H9 (cell line): ENCODE measurements around the gene PAX6. TPM values are rescaled to one million over a fixed set of nuclear protein-coding genes. Genes with fewer than 3 reads are reported as not detected.

Source experiments
- DNase-seq: peaks from one replicate; pipeline ENCODE4 v3.0.0-alpha.2; 2017
- H2AFZ ChIP-seq: one replicate; pipeline ENCODE4 v1.6.1; 2013; ENCODE audit warnings: mild to moderate bottlenecking, low read length, control low read depth, moderate library complexity
- H2AK5ac ChIP-seq: 2 replicates; pipeline ENCODE4 v1.6.1; 2013; ENCODE audit warnings: low read length, control low read depth, mixed read lengths; ENCODE audit not compliant: insufficient read length
- H2BK120ac ChIP-seq: one replicate; pipeline ENCODE4 v1.6.1; 2013; ENCODE audit warnings: low read depth, mild to moderate bottlenecking, low read length, control low read depth, inconsistent platforms; ENCODE audit not compliant: poor library complexity, severe bottlenecking
- H2BK12ac ChIP-seq: 2 replicates; pipeline ENCODE4 v1.6.1; 2013; ENCODE audit warnings: low read length, control low read depth, mixed read lengths, low read depth; ENCODE audit not compliant: insufficient read length
- H2BK15ac ChIP-seq: 2 replicates; pipeline ENCODE4 v1.6.1; 2013; ENCODE audit warnings: low read depth, low read length, control low read depth
- H2BK20ac ChIP-seq: one replicate; pipeline ENCODE4 v1.6.1; 2013; ENCODE audit warnings: low read depth, mild to moderate bottlenecking, low read length, control low read depth, inconsistent platforms; ENCODE audit not compliant: poor library complexity, severe bottlenecking
- H2BK5ac ChIP-seq: 2 replicates; pipeline ENCODE4 v1.6.1; 2013; ENCODE audit warnings: low read length, control low read depth, mixed read lengths; ENCODE audit not compliant: insufficient read length
- H3K14ac ChIP-seq: 2 replicates; pipeline ENCODE4 v1.6.1; 2013; ENCODE audit warnings: low read length, control low read depth; ENCODE audit not compliant: insufficient read depth
- H3K18ac ChIP-seq: 2 replicates; pipeline ENCODE4 v1.6.1; 2013; ENCODE audit warnings: low read depth, mild to moderate bottlenecking, mixed read lengths, low read length, control low read depth; ENCODE audit not compliant: insufficient read length
- H3K23ac ChIP-seq: 2 replicates; pipeline ENCODE4 v1.6.1; 2013; ENCODE audit warnings: low read length, control low read depth, mixed read lengths, low read depth; ENCODE audit not compliant: insufficient read length
- H3K23me2 ChIP-seq: 2 replicates; pipeline ENCODE4 v1.6.1; 2013; ENCODE audit warnings: low read depth, mild to moderate bottlenecking, mixed read lengths, low read length, control low read depth; ENCODE audit not compliant: insufficient read length, poor library complexity, severe bottlenecking
- H3K27ac ChIP-seq: 2 replicates; pipeline ENCODE4 v1.5.1; 2013; ENCODE audit warnings: low read length, control low read depth, mixed read lengths, low read depth; ENCODE audit not compliant: insufficient read length
- H3K27me3 ChIP-seq: 2 replicates; pipeline ENCODE4 v1.6.1; 2013; ENCODE audit warnings: low read length, control low read depth, inconsistent platforms; ENCODE audit not compliant: insufficient read depth
- H3K4ac ChIP-seq: 2 replicates; pipeline ENCODE4 v1.6.1; 2013; ENCODE audit warnings: low read depth, mild to moderate bottlenecking, control low read depth, inconsistent platforms, low read length, moderate library complexity
- H3K4me1 ChIP-seq: 2 replicates; pipeline ENCODE4 v1.6.1; 2013; ENCODE audit warnings: low read length, control low read depth, inconsistent platforms; ENCODE audit not compliant: insufficient read depth
- H3K4me2 ChIP-seq: 2 replicates; pipeline ENCODE4 v1.6.1; 2013; ENCODE audit warnings: low read length, control low read depth, mixed read lengths; ENCODE audit not compliant: insufficient read length, insufficient read depth
- H3K56ac ChIP-seq: 2 replicates; pipeline ENCODE4 v1.6.1; 2013; ENCODE audit warnings: low read depth, mild to moderate bottlenecking, mixed read lengths, low read length, control low read depth; ENCODE audit not compliant: insufficient read length
- H3K79me1 ChIP-seq: 2 replicates; pipeline ENCODE4 v1.6.1; 2013; ENCODE audit warnings: low read depth, mild to moderate bottlenecking, moderate library complexity, low read length, control low read depth, inconsistent platforms; ENCODE audit not compliant: insufficient read depth, poor library complexity, severe bottlenecking
- H3K79me2 ChIP-seq: 2 replicates; pipeline ENCODE4 v1.6.1; 2013; ENCODE audit warnings: low read length, control low read depth, inconsistent platforms; ENCODE audit not compliant: insufficient read depth
- H3K9ac ChIP-seq: 2 replicates; pipeline ENCODE4 v1.6.1; 2013; ENCODE audit warnings: low read length, control low read depth, mixed read lengths; ENCODE audit not compliant: insufficient read length; ENCODE audit errors: extremely low read depth
- H3K9me3 ChIP-seq: one replicate; pipeline ENCODE4 v1.6.1; 2013; ENCODE audit warnings: low read depth, low read length, inconsistent platforms; ENCODE audit not compliant: control insufficient read depth
- H3T11ph ChIP-seq: one replicate; pipeline ENCODE4 v1.6.1; 2013; ENCODE audit warnings: mild to moderate bottlenecking, low read length, control low read depth, inconsistent platforms
- H4K20me1 ChIP-seq: one replicate; pipeline ENCODE4 v1.6.1; 2013; ENCODE audit not compliant: control insufficient read depth, insufficient read length, insufficient read depth
- H4K5ac ChIP-seq: 2 replicates; pipeline ENCODE4 v1.6.1; 2013; ENCODE audit warnings: low read depth, mild to moderate bottlenecking, mixed read lengths, low read length, control low read depth; ENCODE audit not compliant: insufficient read length
- H4K8ac ChIP-seq: replicated peaks from 2 replicates; pipeline ENCODE4 v1.6.1; 2013; ENCODE audit warnings: low read length, control low read depth, mixed read lengths, low read depth; ENCODE audit not compliant: insufficient read length
- H4K91ac ChIP-seq: 2 replicates; pipeline ENCODE4 v1.6.1; 2013; ENCODE audit warnings: low read depth, mild to moderate bottlenecking, moderate library complexity, mixed read lengths, low read length, control low read depth; ENCODE audit not compliant: insufficient read length
- H3K27ac Mint-ChIP-seq, 3 experiments: 2 replicates in 2 of 3; 3 replicates in 1 of 3; pipeline ENCODE4 v1.8.0; 2020 to 2021; ENCODE audit warnings: mixed read lengths in 3 of 3, mild to moderate bottlenecking in 1 of 3, moderate library complexity in 1 of 3
- H3K27me3 Mint-ChIP-seq: 2 replicates; pipeline ENCODE4 v1.8.0; 2021; ENCODE audit warnings: low read depth, mild to moderate bottlenecking, moderate library complexity, mixed read lengths
- H3K36me3 Mint-ChIP-seq, 3 experiments: 2 replicates in 2 of 3; 3 replicates in 1 of 3; pipeline ENCODE4 v1.8.0; 2020 to 2021; ENCODE audit warnings: low read depth in 3 of 3, mixed read lengths in 3 of 3; ENCODE audit not compliant: insufficient read depth in 1 of 3
- H3K4me1 Mint-ChIP-seq, 2 experiments: 2 replicates each; pipeline ENCODE4 v1.8.0; 2020; ENCODE audit warnings: mixed read lengths in 2 of 2
- H3K4me3 Mint-ChIP-seq, 2 experiments: 2 replicates in 1 of 2; 3 replicates in 1 of 2; pipeline ENCODE4 v1.8.0; 2020 to 2021; ENCODE audit warnings: mild to moderate bottlenecking in 2 of 2, mixed read lengths in 2 of 2, moderate library complexity in 1 of 2
- H3K9me3 Mint-ChIP-seq, 2 experiments: 2 replicates in 1 of 2; 3 replicates in 1 of 2; pipeline ENCODE4 v1.8.0; 2020; ENCODE audit warnings: mild to moderate bottlenecking in 2 of 2, mixed read lengths in 2 of 2, moderate library complexity in 1 of 2
- WGBS: extraction: QIAGEN DNeasy Blood & Tissue Kit; methylation state at CpG from one replicate; pipeline ENCODE4 v1.1.7; 2013; ENCODE audit warnings: missing lambda C conversion rate, low lambda C conversion rate, mixed read lengths; ENCODE audit not compliant: insufficient read length; ENCODE audit errors: extremely low coverage; 5-methylcytosine and 5-hydroxymethylcytosine counted together
- total RNA-seq: library from RNA; stranded (reverse); gene quantifications from 2 replicates; pipeline ENCODE4 v1.2.1, GENCODE V29; 2021
- TF ChIP-seq, protein P1 (sequence below): fragments of 200-600 bp; sonication (generic); conservative IDR thresholded peaks from 3 replicates; pipeline ENCODE4 v1.8.0; 2021; ENCODE audit warnings: antibody characterized with exemption, mild to moderate bottlenecking

The PAX6 gene
- total RNA-seq, 1 experiment from 2014 or later, result not detected

DNA sequence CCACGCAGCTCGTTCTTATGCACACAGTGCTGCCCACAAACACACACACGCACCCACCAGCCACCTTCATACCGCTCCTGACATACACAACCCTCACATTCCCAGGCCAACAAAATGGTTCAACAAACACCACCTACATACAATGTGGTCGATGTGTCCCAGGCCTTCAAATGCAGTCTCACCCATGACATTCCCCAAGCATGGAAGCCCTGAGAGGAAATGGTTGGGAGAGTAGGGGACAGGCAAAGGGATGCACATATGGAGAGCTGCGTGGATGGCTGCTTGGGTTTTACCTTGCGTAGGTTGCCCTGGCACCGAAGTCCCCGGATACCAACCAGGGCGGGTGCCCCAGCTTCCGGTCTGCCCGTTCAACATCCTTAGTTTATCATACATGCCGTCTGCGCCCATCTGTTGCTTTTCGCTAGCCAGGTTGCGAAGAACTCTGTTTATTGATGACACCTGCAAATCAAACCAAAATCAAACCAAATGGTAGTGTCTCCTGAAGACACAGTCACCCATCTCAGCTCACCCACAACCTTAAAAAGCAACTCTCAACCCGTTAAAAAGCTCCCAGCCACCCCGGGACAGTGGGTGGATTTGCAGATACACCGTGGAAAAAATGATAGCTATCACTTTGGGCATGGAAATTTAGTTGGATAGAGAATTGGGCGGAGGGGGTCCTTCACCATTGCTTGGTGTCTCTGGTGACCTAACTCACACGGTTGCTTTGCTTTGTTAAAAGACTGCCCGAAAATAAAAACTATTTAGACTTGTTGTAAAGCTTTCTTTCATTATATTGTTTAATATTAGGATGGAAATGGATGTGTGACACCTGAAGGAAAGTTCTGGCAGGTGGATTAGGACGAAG, 10.5 kb downstream of the PAX6 start:
- Histone ChIP-seq H2BK5ac (no peak overlapping the region), H3K9ac (no peak overlapping the region), H4K5ac (no peak overlapping the region), H4K91ac (no peak overlapping the region), H3K56ac (no peak overlapping the region), H4K8ac (no peak overlapping the region), H2BK120ac (no peak overlapping the region), H2BK15ac (no peak overlapping the region), H3T11ph (no peak overlapping the region), H2AFZ (no peak overlapping the region), H3K4me2 (no peak overlapping the region), H2BK20ac (no peak overlapping the region), H4K20me1 (no peaks in the 10 kb centered on the region), H3K4me1 (no peaks in the 10 kb centered on the region), H3K27me3 (peaks cover 90% of the 10 kb centered on the region), H3K9me3 (no peaks in the 10 kb centered on the region), H2AK5ac (no peak overlapping the region), H3K27ac (no peak overlapping the region), H3K4ac (no peak overlapping the region), H3K18ac (no peak overlapping the region), H3K14ac (no peak overlapping the region), H3K79me2 (no peaks in the 10 kb centered on the region), H2BK12ac (no peak overlapping the region), H3K23me2 (peaks cover 21% of the 10 kb centered on the region), H3K23ac (no peak overlapping the region), H3K79me1 (no peaks in the 10 kb centered on the region)
- H3K27me3 Mint-ChIP-seq, result peaks cover 100% of the 10 kb centered on the region
- H3K9me3 Mint-ChIP-seq, result peaks cover 3 to 6% of the 10 kb centered on the region in 2 experiments; a peak in 2 of 5 replicates
- TF ChIP-seq, protein P1, sequence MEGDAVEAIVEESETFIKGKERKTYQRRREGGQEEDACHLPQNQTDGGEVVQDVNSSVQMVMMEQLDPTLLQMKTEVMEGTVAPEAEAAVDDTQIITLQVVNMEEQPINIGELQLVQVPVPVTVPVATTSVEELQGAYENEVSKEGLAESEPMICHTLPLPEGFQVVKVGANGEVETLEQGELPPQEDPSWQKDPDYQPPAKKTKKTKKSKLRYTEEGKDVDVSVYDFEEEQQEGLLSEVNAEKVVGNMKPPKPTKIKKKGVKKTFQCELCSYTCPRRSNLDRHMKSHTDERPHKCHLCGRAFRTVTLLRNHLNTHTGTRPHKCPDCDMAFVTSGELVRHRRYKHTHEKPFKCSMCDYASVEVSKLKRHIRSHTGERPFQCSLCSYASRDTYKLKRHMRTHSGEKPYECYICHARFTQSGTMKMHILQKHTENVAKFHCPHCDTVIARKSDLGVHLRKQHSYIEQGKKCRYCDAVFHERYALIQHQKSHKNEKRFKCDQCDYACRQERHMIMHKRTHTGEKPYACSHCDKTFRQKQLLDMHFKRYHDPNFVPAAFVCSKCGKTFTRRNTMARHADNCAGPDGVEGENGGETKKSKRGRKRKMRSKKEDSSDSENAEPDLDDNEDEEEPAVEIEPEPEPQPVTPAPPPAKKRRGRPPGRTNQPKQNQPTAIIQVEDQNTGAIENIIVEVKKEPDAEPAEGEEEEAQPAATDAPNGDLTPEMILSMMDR, result no peak
- DNase-seq, result no peak
- H3K4me3 Mint-ChIP-seq, result peak overlapping the region in 1 of 2 experiments; percentile 62; a peak in 2 of 5 replicates
- no peaks in the 10 kb centered on the region for H3K36me3 Mint-ChIP-seq
- H3K27ac Mint-ChIP-seq, result no peak overlapping the region
- peaks cover 36 to 66% of the 10 kb centered on the region in 2 experiments for H3K4me1 Mint-ChIP-seq
- WGBS, result no CpG with 5 or more reads among the region's 23 CpGs
